Dedifferentiated amniotic fluid mesenchymal stem cell (primary cell): ENCODE data around the gene KIAA1549.
"Not testable (repeated sequence)": the region's sequence is repeated elsewhere in the genome, so short reads cannot be mapped to it uniquely, and the experiment has no call there.

ENCODE experiments used
- DNase-seq: peaks from one replicate; pipeline ENCODE4 v3.0.0-alpha.2; 2016; ENCODE audit errors: extremely low spot score

The KIAA1549 gene

GRCh38 chr7:138814816-138815332 is 166.3 kb downstream of the KIAA1549 start:
- no peak for DNase-seq

GRCh38 chr7:138813945-138814344 is 167.2 kb downstream of the KIAA1549 start:
- no peak for DNase-seq

- not testable (repeated sequence) for DNase-seq
These were observed 169.9 kb downstream of the KIAA1549 start for GRCh38 chr7:138811327-138811726.

GRCh38 chr7:138809346-138809745 is 171.8 kb downstream of the KIAA1549 start:
- no peak for DNase-seq

GRCh38 chr7:138804618-138805017 is 176.6 kb downstream of the KIAA1549 start:
- DNase-seq: no peak

- DNase-seq: no peak
These were observed 178.5 kb downstream of the KIAA1549 start for GRCh38 chr7:138802706-138803105.

- DNase-seq: no peak
These were observed 179.9 kb downstream of the KIAA1549 start for GRCh38 chr7:138801256-138801655.

- DNase-seq: no peak
These were observed 181.7 kb downstream of the KIAA1549 start for GRCh38 chr7:138799336-138800000.

- no peak for DNase-seq
These were observed 182.4 kb downstream of the KIAA1549 start for GRCh38 chr7:138798836-138799235.

- no peak for DNase-seq
These were observed 183.4 kb downstream of the KIAA1549 start, which contains the start of the genes ATP6V0A4 and TMEM213 for GRCh38 chr7:138797715-138798320. Gene ATP6V0A4, minus strand, starts transcription at chr7:138798196. Its CDS starts 26,949 bp downstream, at chr7:138771247. Gene TMEM213, plus strand, starts transcription at chr7:138797994. Its CDS starts 111 bp downstream, at chr7:138798105.

GRCh38 chr7:138797046-138797445 is 184.1 kb downstream of the KIAA1549 start:
- not testable (repeated sequence) for DNase-seq

GRCh38 chr7:138796038-138796615 is 185.1 kb downstream of the KIAA1549 start:
- no peak for DNase-seq

GRCh38 chr7:138785587-138786437 is 195.4 kb downstream of the KIAA1549 start:
- no peak for DNase-seq

- peak; percentile 40 for DNase-seq
These were observed 196.5 kb downstream of the KIAA1549 start for GRCh38 chr7:138784692-138785091.
